Activated CD4-positive, alpha-beta memory T cell treated with anti-CD3 and anti-CD28 coated beads, Interleukin-2, amount 10 ng/mL, durations not matched to agents 7 days and 5 days (primary cell): ENCODE data around the gene RIMS3. TPM values are rescaled to one million over a fixed set of nuclear protein-coding genes. Genes with fewer than 3 reads are reported as not detected.

ENCODE experiments used
- CTCF ChIA-PET: fragments of 350-600 bp; sonication (Branson Sonifier 250); formaldehyde crosslinking; loops from one replicate; lab custom pipeline; 2021; ENCODE audit warnings: antibody characterized with exemption, inconsistent platforms; lab: Charles Lee
- POLR2A ChIA-PET: fragments of 350-600 bp; sonication (Branson Sonifier 250); formaldehyde crosslinking; loops from one replicate; lab custom pipeline; 2021; ENCODE audit warnings: antibody characterized with exemption; lab: Charles Lee
- DNase-seq: peaks from one replicate; pipeline ENCODE4 v3.0.0-alpha.2; 2020
- H3K27ac Mint-ChIP-seq: one replicate; pipeline ENCODE4 v1.8.0; 2021; ENCODE audit warnings: mild to moderate bottlenecking, mixed read lengths
- H3K27me3 Mint-ChIP-seq: one replicate; pipeline ENCODE4 v1.8.0; 2021; ENCODE audit warnings: mixed read lengths
- H3K36me3 Mint-ChIP-seq: one replicate; pipeline ENCODE4 v1.8.0; 2021; ENCODE audit warnings: low read depth, mixed read lengths
- H3K4me1 Mint-ChIP-seq: one replicate; pipeline ENCODE4 v1.8.0; 2021; ENCODE audit warnings: mixed read lengths
- H3K4me3 Mint-ChIP-seq: one replicate; pipeline ENCODE4 v1.8.0; 2021; ENCODE audit warnings: mild to moderate bottlenecking, mixed read lengths
- H3K9me3 Mint-ChIP-seq: one replicate; pipeline ENCODE4 v1.8.0; 2021; ENCODE audit warnings: mixed read lengths
- total RNA-seq, 2 experiments: library from RNA; stranded (reverse); gene quantifications; one replicate each; pipeline ENCODE4 v1.2.3, GENCODE V29; 2021

Gene RIMS3
- 1 to 10 TPM; 5.6 to 6.1 TPM for total RNA-seq

DNA sequence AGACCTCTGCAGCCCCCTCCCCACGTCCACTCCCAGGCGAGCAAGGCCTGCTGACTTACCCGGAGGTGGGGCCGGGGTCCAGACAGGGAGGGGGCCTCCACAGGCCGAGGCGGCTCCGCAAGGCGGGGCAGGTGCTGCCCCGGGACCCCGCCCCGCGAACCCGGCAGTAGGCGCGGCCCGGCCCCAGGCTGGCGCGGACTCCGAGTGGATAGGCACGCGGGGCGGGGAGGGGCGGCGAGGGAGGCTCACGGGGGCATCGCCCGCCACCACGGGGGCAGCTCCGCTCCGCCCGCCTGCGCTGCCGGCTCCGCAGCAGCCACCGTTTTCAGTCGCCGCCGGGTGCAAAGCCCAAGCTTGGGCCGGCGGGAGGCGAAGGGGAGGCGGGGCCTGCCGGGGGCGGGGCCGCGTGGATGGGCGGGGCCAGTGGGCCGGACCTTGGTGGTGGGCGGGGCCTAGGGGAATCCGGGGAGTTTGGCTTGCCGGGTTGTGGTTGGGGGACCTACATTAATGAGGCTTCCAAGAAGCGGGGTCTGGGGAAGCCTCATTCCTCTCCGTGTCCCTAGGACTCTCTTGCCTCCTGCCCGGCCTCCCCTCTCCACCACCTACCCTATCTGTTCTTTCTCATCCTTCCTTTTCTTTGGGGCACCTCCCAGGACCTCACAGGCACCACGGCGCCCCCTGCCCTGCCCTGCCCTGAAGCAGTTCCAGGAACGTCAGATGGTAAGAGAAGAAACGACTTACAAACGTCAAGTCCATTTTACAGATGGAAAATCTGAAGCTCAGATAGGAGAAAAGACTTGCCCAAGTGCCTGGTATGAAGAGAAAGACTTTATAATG lies at the start of gene RIMS3:
TSS of gene RIMS3 (minus strand) at position 348 of the 837 bp plus-strand sequence. CDS start 23,757 bp downstream, outside the sequence.
- peak within 1 kb of the TSS; percentile 78 for H3K4me3 Mint-ChIP-seq
- peak within 1 kb of the TSS; percentile 65 for H3K27ac Mint-ChIP-seq
- peaks cover 5% of the 10 kb centered on the region for H3K27me3 Mint-ChIP-seq
- ChIA-PET CTCF (interaction anchor here (0.6 to 1.6 kb wide), 4 partner anchors 9 to 755 kb away, joined by 3 read pairs; no protein-coding TSS in a partner anchor), POLR2A (interaction anchor here (1.4 to 6.2 kb wide), 2 partner anchors 27 to 314 kb away, joined by 3 to 51 read pairs; partner anchors contain the start of genes CTPS1 and NFYC)
- peak; percentile 86 for DNase-seq
- H3K9me3 Mint-ChIP-seq = no peaks in the 10 kb centered on the region
- H3K4me1 Mint-ChIP-seq = peaks cover 36% of the 10 kb centered on the region
- H3K36me3 Mint-ChIP-seq = no peaks in the 10 kb centered on the region

DNA sequence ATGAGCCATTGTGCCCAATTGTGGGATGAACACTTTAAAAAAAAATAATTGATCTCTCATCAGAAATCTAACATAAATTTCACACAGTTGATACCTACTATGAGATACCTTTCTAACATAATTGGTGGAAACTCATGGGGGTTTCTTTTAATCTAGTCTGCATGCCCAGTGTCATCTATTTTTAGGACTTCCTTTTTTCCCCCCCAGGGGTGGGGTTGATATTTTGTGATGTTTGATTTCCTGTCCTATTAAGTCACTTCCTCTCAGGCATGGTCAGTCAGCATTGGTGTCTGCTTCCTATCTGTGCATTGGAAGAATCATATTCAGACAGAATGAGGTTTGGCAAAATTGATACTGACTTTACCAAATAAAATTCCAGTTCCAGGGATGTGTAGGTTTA lies 47.5 kb upstream of the RIMS3 start:
- no peaks in the 10 kb centered on the region for H3K9me3 Mint-ChIP-seq
- DNase-seq = peak; percentile 32
- CTCF ChIA-PET = no interaction called here
- peaks cover 75% of the 10 kb centered on the region for H3K4me1 Mint-ChIP-seq
- no peaks in the 10 kb centered on the region for H3K27me3 Mint-ChIP-seq
- H3K4me3 Mint-ChIP-seq = peak overlapping the region; percentile 58
- POLR2A ChIA-PET = interaction anchor here (1.1 to 8.8 kb wide), 3 partner anchors 20 to 29 kb away, joined by 3 to 134 read pairs (median 3); partner anchors contain the start of gene NFYC
- peak overlapping the region; percentile 87 for H3K27ac Mint-ChIP-seq
- H3K36me3 Mint-ChIP-seq = peaks cover 48% of the 10 kb centered on the region

DNA sequence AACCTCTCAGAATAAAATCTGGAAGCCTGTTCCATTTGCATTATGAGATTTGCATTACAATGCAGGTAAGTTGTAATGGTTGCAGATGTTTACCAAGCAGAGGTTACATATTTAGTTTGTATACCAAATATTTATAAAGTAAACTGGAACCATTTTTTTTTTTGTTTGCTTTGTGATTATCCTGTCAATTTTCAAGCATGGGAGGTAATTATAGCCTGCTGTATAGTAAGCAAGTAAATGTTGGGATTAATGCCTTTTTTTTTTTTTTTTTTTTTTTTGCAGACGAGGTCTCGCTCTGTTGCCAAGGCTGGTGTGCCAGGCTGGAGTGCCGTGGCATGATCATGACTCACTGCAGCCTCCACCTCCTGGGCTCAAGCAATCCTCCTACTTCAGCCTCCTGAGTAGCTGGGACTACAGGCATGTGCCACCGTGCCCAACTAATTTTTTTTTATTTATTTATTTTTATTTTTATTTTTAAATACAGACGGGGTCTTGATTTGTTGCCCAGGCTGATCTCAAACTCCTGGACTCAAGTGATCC lies 47.0 kb upstream of the RIMS3 start:
- CTCF ChIA-PET = interaction anchor here (1.0 to 1.1 kb wide), 2 partner anchors 21 to 62 kb away, joined by 3 to 4 read pairs; partner anchors contain the start of gene NFYC
- H3K36me3 Mint-ChIP-seq = peaks cover 48% of the 10 kb centered on the region
- peak overlapping the region; percentile 89 for H3K27ac Mint-ChIP-seq
- no peak for DNase-seq
- H3K4me1 Mint-ChIP-seq = peaks cover 75% of the 10 kb centered on the region
- H3K9me3 Mint-ChIP-seq = no peaks in the 10 kb centered on the region
- peak overlapping the region; percentile 7 for H3K4me3 Mint-ChIP-seq
- no peaks in the 10 kb centered on the region for H3K27me3 Mint-ChIP-seq
- POLR2A ChIA-PET = interaction anchor here (8.8 kb wide), 1 partner anchor 20 kb away, joined by 134 read pairs; the partner anchor contains the start of gene NFYC

DNA sequence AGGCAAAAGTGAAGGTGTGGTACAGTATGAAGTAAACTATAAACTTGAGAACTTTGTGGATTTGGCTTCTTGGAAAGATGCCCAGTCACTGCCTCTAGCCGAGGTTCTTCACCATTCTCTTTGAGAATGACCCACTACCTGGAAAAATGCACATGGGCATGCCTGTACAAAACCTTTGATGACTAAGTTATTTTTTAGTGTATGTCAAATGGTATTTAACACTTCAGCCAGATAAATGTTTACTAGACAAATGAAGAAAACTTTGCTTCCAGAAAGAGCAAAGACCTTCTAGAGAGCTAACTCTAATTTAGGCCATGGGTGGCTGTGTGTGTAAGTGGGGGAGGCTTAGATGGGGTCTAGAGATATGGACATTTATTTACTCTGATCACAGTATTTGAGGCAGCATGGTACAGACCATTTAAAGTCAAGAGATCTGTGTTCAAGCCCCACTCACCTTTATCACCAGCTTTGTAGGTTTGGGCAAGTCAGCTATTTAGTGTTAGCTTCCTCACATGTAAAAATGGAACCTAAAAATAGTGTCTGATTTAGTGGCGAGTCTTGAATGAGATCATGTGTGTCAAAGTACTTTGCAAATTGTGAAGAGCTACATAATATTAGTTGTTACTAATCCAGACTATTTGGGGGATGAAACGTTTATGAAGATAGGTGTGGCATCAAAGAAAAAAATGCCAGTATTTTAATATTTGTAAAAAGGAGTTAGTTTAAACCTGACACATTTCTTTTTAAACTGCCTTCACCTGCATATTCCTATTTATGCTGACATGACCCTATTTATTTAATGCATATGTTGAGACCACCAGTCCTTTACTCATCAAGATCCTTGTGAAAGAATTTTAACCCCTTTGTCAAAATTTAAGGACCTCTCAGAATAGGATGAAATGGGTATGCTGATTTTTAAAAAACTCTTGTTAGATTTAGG lies 46.3 kb upstream of the RIMS3 start:
- Mint-ChIP-seq H3K4me1 (peaks cover 70% of the 10 kb centered on the region), H3K9me3 (no peaks in the 10 kb centered on the region), H3K27me3 (no peaks in the 10 kb centered on the region), H3K4me3 (peak overlapping the region; percentile 51), H3K27ac (peak overlapping the region; percentile 89), H3K36me3 (peaks cover 45% of the 10 kb centered on the region)
- ChIA-PET CTCF (interaction anchor here (1.0 to 1.1 kb wide), 2 partner anchors 20 to 62 kb away, joined by 3 to 4 read pairs; partner anchors contain the start of gene NFYC), POLR2A (interaction anchor here (8.8 kb wide), 1 partner anchor 19 kb away, joined by 134 read pairs; the partner anchor contains the start of gene NFYC)
- peak; percentile 17 for DNase-seq

DNA sequence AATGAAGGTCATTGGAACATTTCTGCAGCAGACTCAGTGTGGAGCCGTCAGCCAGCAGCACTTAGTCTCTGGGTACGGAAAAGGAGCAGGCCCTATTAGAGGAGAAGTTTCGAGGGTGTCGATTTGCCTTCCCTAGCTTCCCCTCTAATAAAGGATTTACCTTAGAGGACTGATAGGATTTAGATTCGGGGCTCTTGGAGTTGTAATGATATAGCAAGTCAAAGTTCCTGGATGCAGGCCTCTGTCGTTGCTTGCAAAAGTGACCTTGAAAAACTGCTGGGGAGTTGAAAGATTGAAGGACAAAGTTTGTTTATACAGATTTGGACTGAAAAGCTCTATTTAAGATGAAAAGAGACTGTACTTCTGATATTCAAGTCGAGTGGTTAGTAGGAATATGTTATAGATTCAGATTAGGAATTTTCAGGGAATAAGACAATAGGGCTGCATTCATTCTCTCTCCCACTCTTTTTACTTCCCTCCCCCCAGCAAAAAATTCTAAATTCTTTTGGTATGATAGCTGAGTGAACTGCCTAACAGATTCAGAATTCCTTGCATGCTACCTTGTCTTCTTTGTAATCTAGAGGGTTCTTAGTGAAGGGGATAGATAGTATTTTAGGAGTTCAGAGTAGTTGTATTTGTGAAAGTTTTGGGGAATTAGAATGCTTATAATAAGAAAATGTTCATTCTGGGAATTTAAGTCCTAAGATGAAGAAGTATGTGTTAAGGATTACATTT lies 45.3 kb upstream of the RIMS3 start:
- peaks cover 64% of the 10 kb centered on the region for H3K4me1 Mint-ChIP-seq
- peaks cover 42% of the 10 kb centered on the region for H3K36me3 Mint-ChIP-seq
- H3K27me3 Mint-ChIP-seq = no peaks in the 10 kb centered on the region
- ChIA-PET CTCF (interaction anchor here (0.8 to 3.6 kb wide), 2 partner anchors 10 to 19 kb away, joined by 3 to 11 read pairs; partner anchors contain the start of gene NFYC), POLR2A (interaction anchor here (1.2 to 8.8 kb wide), 3 partner anchors 9 to 202 kb away, joined by 3 to 134 read pairs (median 3); partner anchors contain the start of genes EXO5 and NFYC)
- H3K9me3 Mint-ChIP-seq = no peaks in the 10 kb centered on the region
- H3K27ac Mint-ChIP-seq = peak overlapping the region; percentile 89
- peak overlapping the region; percentile 86 for H3K4me3 Mint-ChIP-seq
- DNase-seq = no peak

DNA sequence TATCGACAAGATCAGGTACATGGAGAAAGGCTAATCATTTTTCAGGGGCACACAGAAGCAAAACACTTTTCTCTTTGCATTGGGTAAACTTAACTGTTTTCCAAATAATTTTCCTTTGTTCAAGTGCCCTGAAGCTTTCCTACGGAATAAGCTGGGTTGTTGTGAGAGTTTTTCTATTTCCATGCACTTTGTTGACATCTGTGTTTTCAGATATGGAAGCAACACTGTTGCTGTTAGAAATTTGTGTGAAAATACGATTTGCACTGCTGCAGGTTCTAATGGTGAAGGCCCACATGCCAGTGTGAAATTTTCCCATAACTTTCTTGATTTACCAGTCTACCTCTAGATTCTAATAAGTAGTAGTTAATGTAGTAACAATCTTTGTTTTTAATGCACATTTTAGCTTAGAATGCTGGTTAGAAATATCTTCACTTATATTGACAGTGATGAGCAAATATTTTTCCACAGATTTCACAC lies 44.4 kb upstream of the RIMS3 start:
- H3K27me3 Mint-ChIP-seq = no peaks in the 10 kb centered on the region
- H3K9me3 Mint-ChIP-seq = no peaks in the 10 kb centered on the region
- H3K36me3 Mint-ChIP-seq = peaks cover 37% of the 10 kb centered on the region
- H3K4me3 Mint-ChIP-seq = peak overlapping the region; percentile 86
- DNase-seq = no peak
- ChIA-PET POLR2A (interaction anchor here (1.0 to 8.8 kb wide), 4 partner anchors 8 to 201 kb away, joined by 3 to 134 read pairs (median 3); partner anchors contain the start of genes EXO5 and NFYC), CTCF (interaction anchor here (3.6 kb wide), 1 partner anchor 18 kb away, joined by 11 read pairs; the partner anchor contains the start of gene NFYC)
- peaks cover 61% of the 10 kb centered on the region for H3K4me1 Mint-ChIP-seq
- peak overlapping the region; percentile 89 for H3K27ac Mint-ChIP-seq

DNA sequence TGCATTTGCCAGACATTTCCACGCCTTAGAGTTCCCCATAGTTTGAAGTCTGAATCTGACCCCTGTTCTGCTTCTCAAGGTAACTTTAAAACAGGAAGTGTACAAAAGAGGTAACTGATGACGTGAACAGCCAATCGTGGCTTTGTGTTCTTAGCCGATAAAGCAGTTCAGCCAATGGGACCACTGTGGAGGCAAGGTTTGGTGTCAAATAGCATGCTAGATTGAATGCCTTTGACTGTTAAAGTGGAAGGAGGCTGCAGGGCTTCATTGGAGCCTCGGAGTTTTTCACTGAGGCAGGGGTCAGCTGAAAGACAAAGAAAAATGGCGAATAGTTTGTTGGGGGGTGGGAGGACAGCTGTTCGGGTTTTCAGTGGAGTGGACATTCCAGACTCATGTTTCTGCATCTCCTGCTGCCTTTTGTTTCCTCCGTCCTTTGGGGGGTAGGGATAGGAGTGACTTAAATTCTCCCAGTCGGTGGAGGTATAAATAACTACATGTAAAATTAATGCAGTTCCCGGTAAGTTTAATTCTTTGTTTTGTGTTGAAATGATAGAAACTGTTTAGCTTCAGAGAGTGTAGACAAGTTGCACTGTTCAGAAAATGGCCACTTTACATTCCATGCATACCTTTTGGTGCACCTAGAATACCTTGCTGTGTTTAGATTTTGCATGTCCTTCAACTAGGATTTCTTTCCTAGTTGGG lies 43.8 kb upstream of the RIMS3 start:
- Mint-ChIP-seq H3K27me3 (no peaks in the 10 kb centered on the region), H3K4me3 (peak overlapping the region; percentile 86), H3K9me3 (no peaks in the 10 kb centered on the region), H3K4me1 (peaks cover 65% of the 10 kb centered on the region), H3K27ac (peak overlapping the region; percentile 89), H3K36me3 (peaks cover 33% of the 10 kb centered on the region)
- CTCF ChIA-PET = interaction anchor here (3.6 kb wide), 1 partner anchor 18 kb away, joined by 11 read pairs; the partner anchor contains the start of gene NFYC
- DNase-seq = peak; percentile 79
- POLR2A ChIA-PET = interaction anchor here (1.0 to 8.8 kb wide), 5 partner anchors 8 to 327 kb away, joined by 3 to 134 read pairs (median 3); partner anchors contain the start of gene NFYC

DNA sequence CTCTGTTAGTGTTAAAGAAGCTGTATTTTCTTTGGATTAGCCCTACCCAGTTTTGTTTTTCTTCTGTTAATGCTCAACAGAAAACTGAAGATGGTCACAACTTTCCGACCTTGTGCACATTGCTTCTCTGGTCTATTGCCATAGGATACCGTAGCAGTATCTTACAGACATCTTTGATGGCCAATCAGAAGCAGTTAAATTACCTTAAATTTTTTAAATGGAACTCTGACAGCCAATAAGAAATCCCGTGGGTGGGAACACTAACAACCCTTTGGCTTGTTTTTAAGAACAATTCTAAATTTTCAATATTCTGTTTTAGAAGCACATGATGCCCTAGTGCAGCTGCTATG lies 43.2 kb upstream of the RIMS3 start:
- H3K9me3 Mint-ChIP-seq = no peaks in the 10 kb centered on the region
- peak overlapping the region; percentile 86 for H3K4me3 Mint-ChIP-seq
- H3K27ac Mint-ChIP-seq = peak overlapping the region; percentile 89
- H3K27me3 Mint-ChIP-seq = no peaks in the 10 kb centered on the region
- POLR2A ChIA-PET = interaction anchor here (1.0 to 8.8 kb wide), 4 partner anchors 7 to 327 kb away, joined by 3 to 134 read pairs (median 3); partner anchors contain the start of gene NFYC
- H3K4me1 Mint-ChIP-seq = peaks cover 65% of the 10 kb centered on the region
- CTCF ChIA-PET = interaction anchor here (3.6 kb wide), 1 partner anchor 17 kb away, joined by 11 read pairs; the partner anchor contains the start of gene NFYC
- H3K36me3 Mint-ChIP-seq = peaks cover 32% of the 10 kb centered on the region
- DNase-seq = no peak

DNA sequence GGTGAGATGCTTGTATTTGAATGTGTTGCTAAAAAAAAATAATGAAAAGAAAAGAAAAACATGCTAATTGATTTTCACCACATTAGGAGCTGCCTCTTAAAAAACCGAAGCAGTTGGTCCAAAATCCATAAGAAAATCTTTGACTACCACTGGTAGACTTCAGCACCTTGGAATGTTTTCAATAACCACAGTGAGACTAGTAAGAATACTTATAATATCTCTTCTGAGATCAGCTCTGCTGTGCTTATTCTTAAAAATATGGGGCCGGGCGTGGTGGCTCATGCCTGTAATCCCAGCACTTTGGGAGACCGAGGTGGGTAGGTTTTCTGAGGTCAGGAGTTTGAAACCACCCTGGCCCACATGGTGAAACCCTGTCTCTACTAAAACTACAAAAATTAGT lies 41.1 kb upstream of the RIMS3 start:
- ChIA-PET CTCF (interaction anchor here (1.4 kb wide), 2 partner anchors 16 to 47 kb away, joined by 3 read pairs; no protein-coding TSS in a partner anchor), POLR2A (interaction anchor here (8.8 kb wide), 1 partner anchor 14 kb away, joined by 134 read pairs; the partner anchor contains the start of gene NFYC)
- Mint-ChIP-seq H3K27me3 (no peaks in the 10 kb centered on the region), H3K4me3 (no peak overlapping the region), H3K27ac (no peak overlapping the region), H3K9me3 (no peaks in the 10 kb centered on the region), H3K4me1 (peaks cover 60% of the 10 kb centered on the region), H3K36me3 (peaks cover 21% of the 10 kb centered on the region)
- no peak for DNase-seq

DNA sequence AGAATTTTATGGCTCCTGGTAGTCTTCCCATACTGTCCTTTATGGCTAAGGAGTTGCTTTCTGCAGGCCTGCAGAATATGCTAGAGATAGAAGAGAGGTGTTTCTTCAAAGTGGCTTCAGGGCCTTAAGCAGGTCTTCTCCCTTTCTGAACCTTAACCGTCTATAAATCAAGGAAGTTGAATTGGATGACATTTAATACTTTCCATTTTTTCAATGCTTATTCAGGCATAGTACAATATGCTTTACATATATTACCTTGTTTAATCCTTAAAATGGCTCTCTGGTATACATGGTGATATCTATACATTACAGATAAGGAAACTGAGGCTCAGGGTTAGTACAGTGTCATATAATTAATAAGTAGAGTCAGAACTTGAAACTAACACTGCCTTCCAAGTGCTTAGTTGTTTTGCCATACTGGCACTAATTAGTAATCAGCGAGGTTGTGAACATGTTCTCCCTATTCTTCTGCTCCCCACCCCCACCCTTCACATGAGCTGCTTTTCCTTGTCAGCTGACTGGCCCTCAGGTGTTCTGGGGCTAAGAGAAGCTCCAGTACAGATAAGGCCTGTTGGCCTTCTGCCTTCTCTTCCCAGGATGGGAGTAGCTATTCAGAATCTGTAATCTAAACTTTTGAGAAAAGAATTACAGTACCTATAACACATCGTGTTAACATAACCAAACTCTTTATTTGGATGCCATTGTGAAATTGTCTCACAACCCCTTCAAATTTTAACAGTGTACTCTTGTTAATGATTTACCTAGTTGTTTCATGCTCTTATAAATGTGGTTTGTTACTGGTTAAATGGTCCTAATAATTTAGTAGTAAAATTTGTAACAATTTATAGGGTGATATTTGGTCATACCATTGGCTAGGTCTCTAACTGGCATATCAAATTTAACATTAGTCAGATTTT lies 39.6 kb upstream of the RIMS3 start:
- Mint-ChIP-seq H3K36me3 (peaks cover 17% of the 10 kb centered on the region), H3K27me3 (no peaks in the 10 kb centered on the region), H3K27ac (no peak overlapping the region), H3K4me1 (peaks cover 48% of the 10 kb centered on the region), H3K4me3 (no peak overlapping the region), H3K9me3 (no peaks in the 10 kb centered on the region)
- CTCF ChIA-PET = interaction anchor here (1.4 kb wide), 1 partner anchor 18 kb away, joined by 3 read pairs; no protein-coding TSS in a partner anchor
- POLR2A ChIA-PET = interaction anchor here (1.0 to 6.2 kb wide), 2 partner anchors 12 to 48 kb away, joined by 3 to 62 read pairs; partner anchors contain the start of gene NFYC
- DNase-seq = no peak
